ENCODE measurements around the gene KIDINS220.
"Not testable (repeated sequence)": the region's sequence is repeated elsewhere in the genome, so short reads cannot be mapped to it uniquely, and the experiment has no call there.

Gene KIDINS220

DNA sequence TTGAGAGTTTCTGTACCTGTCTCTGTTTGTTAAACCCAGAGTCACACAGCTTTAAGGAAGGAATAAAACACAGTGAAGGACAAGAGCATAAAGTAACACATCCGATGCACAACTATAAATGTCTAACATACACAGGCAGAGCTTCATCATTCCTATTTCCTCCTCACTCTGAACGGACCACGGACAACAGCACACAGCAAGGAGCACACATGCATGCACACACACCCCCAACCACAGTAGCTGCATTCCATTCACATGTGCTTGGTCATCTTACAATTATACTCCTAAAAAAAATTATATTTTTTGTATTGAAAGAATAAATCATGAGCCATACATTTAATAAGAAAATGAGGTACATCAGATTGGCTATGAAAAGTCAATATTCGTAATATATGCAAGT is 97.3 kb downstream of the KIDINS220 start:
- DNase-seq, result no peak

DNA sequence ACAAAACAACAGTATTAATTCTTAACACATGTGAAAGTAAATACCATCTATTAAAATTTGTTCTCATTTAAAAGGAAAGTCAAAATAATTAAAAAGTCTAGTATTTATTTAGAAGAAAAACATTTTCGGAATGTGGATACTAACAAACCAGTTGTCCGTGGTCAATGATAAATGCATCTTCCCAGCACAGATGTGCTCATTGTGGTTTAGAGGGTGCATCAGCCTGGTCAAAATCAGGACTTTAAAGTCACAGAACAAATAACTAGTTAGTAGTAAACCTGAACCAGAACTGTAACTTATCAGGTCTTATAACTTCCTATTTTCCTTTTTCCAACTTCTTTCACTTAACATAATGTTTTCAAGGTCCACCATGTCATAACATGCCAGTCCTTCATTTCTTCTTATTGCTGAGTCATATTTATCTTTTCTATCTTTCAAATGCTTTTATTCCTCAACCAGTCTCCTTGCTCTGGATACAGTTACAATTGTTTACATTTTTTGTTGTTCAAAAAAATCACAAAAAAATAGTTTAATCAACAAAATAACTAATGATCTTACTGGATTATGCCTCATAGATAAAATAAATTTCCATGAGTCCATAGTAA is 99.7 kb downstream of the KIDINS220 start:
- no peak for DNase-seq

DNA sequence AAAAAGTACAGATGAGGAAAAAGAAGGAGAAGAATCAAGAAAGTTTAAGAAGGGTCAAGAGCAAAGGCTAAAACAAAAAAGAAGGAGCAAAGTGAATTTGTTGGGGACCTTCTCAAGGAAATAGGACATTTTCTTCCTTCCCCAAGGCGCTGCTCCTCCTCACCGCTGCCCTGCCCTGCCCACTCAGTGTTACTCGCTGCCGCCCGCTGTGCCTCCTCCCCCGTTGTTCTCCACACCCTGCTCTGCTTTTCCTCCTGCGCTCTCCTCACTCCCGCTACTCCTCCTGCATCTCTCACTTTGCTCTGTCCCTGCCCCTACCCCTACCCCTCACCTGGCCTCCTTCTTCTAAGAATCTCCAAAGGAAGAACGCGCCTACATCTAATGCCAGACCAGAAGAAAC is 104.8 kb downstream of the KIDINS220 start:
- no peak for DNase-seq

DNA sequence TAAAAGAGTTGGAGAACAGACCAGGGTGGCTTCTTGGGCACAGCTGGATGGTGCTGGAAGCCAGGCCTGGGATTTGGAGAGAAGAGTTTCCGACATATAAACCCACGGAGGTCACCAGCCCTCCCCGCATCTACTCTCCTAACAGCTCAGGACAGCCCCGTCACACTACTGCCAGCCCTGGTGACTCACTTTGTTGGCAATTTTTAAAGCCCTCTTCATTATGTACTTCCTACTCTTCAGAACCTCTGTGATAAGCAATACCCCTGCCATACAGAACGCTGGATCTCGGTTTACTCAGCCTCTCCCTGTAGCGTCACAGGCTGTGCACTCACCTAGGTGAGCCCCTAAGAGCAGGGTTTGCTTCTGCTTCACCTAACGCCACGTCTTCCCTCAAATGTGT is 107.5 kb downstream of the KIDINS220 start:
- DNase-seq, result no peak

DNA sequence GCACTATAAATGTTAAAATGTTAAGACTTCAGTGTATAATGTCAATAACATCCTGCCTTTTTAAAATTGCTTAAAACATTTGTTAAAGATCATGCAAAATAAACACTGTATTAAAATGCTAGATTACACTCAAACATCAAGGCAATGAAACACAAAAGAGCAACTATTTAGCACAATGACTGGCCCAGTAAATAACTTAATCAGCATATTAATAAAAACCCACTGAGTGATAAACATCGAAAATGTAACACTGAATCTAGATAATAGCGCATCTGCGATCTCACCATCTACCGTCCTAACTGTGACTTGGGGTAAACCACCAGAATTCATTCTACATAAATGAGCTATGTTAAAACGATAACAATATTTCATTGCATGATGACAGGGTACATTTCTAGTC is 108.3 kb downstream of the KIDINS220 start:
- not testable (repeated sequence) for DNase-seq

DNA sequence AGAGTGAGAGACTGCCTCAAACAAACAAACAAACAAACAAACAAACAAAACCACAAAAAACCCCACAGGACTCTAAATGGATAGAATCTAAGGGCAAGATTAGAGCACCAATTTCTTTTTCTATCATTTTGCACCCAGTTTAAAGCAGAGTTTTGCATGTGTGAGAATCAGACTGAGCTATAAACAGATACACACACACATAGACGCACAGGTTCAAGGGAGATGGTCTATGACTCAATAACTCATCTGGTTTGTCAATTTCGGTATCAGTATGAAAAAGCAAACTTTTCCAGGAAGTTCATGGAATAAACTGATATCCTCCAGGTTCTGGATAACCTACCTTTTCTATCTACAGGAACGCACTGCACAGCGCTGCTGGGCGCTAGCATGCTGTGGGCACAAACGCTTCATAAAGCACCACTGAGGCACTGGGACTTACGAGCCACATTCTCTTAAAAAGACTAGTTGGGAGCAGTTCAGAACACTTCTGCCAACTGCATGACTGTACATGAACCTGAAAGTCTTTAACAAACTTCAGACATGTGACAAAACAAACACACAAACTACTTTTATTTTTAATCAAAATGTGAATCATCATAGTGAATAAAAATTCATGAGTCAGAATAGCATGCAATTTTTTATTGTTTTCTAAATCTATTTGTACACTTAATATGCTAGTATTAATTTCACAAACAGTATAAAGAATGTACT is 109.0 kb downstream of the KIDINS220 start:
- DNase-seq, result no peak

DNA sequence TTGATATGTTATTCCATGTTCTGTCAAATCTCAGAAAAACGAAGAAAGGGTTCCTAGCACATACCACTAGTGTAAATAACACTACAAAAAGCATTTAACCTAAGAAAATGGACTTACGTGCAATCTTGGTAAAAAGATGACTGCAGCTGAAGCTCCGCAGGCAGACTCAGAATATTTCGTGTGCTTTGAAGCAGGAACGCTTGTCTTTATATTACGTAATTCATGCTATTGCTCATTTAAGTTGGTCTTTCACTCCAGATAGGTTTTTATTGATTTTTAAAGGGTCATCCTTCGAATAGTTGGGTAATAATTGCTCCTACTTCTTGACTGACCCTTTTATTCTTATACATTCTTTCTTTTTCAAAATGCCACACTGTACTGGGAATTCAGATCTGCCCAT is 111.6 kb downstream of the KIDINS220 start:
- no peak for DNase-seq

DNA sequence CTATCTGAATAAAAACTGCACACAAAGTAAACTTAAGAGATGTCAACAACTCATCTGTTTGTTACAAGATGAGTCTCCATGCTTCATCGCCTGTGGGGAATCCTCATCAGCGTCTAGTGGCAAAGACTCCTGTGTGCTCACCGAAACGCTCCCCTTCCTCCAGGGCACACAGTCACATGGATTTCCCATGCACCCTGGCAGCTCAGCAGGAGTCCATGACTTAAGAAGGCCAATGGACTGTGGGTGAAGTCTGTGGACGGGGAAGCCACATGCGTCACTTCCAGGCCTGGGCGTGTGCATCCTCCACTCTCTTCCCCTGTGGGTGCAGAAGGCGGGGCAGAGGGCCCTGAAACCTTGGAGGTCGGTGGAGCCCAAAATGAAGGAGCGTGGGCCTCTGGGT is 114.4 kb downstream of the KIDINS220 start:
- no peak for DNase-seq

DNA sequence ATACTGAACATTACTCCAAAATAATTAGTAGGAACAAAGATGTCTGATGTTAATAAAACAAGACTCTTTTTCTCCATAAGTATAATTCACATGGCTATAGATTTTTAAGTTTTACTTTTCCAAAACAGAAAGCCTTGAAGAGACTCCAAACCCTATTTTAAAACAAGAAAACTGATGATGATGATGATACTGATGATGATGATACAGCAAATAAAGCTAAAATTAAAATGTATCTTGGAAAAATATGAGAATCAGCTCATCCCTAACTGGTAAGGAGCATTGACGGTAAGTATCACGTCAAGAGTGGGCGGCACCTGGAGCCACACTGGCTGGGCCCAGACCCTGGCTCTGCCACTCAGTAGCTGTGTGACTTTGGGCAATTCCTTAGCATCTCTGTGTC is 116.0 kb downstream of the KIDINS220 start:
- no peak for DNase-seq

DNA sequence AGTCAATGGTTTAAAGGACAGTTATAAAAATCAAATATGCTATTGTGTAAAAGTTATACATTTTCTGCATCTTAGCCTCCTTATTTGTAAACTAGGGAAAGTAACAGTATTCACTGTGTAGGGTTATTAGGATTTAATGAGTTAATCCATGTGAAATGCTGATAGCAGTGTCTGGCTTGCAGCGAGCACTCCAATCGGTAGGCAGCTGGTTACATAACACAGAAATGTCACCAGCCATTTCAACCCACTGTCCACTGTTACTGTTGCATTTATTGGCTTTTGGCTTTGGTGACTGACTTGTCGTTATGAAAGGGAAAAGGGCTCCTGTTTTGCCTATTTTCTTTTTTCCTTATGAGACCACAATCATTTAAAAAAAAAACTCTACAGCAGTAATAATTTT is 116.7 kb downstream of the KIDINS220 start:
- no peak for DNase-seq

DNA sequence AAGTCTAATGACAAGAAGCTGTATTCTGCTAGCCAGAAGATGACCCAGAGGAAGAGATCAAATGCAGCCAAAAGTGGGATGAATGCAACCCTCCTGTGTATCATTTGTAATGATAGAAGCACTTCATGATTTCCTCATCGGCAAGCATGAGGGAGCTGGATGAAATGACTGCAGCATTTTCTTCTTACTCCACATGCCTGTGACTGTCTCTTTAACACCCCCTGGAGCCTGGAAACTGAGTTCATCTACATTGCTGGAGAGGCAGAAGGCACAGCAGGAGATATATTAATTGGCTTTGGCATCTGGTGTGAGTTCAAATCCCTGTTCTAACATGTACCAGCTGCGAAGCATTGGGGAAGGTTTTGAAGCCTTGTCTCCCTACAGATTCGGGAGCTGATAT is 117.9 kb downstream of the KIDINS220 start:
- DNase-seq, result no peak

DNA sequence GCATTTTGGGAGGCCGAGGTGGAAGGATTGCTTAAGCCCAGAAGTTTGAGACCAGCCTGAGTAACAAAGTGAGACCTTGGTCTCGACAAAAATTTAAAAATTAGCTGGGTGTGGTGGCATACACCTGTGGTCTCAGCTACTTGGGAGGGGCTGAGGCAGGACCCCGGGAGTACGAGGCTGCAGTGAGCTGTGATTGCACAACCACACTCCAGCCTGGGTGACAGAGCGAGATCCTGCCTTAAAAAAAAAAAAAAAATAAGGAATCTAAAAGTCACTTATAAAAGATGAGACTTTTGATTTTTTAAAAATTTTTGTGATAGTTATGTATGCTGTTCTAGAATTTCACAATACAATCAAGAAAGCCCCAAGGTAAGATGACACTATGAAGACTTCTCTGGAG is 122.4 kb downstream of the KIDINS220 start:
- DNase-seq, result no peak

DNA sequence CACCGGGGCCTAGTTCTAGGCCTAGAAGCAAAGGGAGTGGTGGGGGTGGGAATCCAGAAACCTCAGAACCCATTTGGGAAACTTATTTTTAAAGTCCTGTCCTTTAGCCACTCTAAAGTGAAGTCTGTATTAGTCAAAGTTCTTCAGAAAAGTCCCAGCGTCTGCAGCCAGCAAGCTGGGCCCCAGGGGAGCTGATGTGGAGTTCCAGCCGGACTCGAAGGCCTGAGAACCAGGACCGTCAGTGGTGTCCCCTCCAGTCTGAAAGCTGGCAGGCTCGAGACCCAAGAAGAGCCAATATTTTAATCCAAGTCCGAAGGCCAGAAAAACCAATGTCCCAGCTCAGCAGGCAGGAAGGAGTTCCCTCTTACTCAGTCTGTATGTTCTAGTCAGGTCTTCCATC is 123.1 kb downstream of the KIDINS220 start:
- DNase-seq, result no peak

DNA sequence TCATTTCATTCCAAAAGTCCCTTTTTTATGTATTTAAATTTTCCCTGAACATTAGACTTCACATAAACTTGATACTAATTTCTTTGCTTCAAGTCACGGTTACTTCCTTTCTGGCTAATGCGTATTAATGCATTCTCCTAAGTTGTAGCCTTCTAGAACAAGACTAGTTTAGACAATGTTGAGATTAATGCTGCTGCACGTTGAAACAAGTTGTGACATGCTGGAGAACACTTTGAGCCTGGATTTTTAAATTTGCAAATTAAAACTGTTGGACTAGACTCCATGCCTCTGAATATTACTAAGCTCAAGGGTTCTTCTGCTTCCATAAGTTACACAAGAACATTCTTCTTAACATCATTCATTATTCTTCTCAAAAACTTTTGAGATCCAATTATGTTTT is 126.5 kb downstream of the KIDINS220 start:
- no peak for DNase-seq

DNA sequence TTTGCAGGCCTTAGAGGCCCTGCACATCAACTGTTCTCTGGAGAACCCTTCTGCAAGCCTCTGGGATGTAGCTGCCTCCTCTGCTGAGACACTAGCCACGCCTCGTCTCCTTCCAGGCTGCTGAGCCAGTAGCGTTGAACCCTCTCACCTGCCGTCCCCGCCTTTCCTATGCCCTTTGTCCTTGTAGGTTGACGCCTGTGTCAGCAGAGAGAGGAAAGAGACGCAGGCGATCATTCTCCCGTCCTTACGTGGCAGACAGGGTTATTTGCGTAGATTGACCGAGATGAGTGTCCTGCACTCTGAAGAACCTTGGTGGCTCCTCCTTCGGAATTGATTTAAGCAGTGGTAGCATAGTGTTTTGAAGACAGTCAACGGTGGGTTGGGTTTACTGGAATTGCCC is 127.8 kb downstream of the KIDINS220 start:
- DNase-seq, result no peak

DNA sequence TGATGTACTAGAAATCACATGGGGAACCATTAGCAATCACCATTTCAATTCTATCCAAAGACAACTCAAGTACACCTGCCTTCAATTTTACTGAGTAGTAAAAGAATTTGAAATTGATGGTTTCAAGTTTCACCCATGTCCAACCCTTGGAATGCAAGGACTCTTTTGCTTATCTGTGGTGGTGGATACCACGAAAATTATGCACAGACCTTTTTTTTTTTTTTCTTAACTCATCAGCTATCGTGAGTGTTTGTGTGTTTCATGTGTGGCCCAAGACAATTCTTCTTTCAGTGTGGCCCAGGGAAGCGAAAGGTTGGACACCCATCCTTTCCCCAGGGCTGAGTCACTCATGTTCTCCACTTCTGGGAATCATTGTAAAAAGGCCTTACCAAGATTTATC is 132.5 kb downstream of the KIDINS220 start:
- DNase-seq, result no peak

DNA sequence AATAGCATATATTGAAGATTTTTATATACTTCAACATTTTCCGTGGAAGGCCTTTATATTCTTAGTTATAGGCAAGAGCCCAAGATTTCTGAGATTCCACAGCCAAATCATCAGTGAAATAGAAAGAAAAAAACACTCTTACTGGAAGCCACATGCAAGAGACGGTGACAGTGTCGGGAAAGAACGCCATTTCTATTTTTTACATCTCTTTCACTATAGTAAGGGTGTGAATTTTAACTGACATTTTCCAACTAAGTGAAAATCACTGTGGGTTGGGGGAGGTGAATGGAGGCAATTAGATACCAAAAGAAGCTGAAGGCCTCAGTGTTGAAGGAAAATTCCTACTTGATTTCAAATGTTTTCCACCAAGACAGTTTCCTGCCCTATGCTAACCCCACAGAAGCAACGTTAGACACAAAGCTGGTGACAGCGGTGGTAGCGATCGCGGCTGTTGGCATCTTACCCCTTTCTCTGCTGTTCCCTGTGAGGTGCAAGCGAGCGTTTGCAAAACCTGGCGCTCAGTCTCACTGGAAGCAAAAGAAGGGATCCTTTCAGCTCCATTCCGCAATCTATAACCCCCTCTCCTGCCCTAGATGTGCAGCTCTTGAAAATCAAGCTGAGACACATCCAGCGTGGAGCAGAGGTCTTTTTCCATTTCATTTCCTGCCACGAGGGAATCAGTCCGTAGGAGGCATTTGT is 135.6 kb downstream of the KIDINS220 start:
- no peak for DNase-seq

DNA sequence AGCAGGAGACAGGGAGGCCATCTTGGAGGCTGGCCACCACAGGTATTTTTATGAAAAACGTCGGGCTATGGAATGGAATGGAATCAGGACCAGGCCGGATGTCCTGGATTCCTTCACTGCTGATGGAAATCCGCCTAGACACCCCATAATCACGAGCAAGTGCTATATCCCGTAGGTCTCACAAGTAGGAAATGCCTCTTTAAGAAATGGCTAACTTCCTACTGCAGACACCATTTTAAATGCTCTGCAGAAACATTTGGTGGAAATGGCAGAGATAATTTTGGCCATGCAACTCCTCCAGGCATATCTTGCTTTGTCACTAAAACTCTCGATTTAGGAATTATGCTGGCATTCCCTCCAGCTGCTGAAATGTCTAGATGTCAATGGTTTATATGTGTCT is 137.6 kb downstream of the KIDINS220 start:
- no peak for DNase-seq

DNA sequence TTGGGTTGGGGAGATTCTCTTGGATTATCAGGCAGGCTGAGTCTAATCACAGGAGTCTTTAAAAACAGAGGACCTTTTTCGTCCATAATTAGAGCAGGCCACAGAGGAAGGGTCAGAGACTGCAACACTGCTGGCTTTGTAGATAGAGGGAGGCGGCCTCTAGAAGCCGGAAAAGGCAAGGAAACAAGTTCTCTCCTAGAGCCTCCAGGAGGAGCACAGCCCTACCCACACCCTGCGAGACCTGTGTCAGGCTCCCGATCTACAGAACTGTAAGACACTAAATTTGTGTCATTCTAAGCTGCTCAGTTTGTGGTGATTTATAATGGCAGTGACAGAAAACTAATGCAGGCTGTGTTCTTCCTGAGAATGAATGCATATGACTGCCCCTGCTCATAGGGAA is 140.2 kb downstream of the KIDINS220 start:
- DNase-seq, result no peak

DNA sequence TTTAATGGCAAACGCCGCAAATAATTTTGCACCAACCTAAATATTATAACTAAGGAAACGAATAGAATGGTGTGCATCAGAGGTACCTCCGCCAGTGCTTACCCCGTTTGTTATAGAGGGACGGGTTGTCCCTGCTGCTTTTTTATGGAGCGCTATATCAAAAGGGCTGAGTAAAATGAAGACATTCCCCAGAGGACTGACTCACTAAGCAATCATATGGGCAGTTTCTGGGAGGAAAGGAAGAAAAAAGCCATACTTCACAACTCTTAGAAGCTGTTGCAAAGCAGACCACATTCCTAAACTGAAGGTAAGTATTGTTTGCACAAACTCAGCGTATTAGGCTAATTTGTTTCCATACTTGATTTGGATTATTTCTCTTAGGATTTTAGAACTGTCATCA is 142.7 kb downstream of the KIDINS220 start:
- DNase-seq, result no peak

DNA sequence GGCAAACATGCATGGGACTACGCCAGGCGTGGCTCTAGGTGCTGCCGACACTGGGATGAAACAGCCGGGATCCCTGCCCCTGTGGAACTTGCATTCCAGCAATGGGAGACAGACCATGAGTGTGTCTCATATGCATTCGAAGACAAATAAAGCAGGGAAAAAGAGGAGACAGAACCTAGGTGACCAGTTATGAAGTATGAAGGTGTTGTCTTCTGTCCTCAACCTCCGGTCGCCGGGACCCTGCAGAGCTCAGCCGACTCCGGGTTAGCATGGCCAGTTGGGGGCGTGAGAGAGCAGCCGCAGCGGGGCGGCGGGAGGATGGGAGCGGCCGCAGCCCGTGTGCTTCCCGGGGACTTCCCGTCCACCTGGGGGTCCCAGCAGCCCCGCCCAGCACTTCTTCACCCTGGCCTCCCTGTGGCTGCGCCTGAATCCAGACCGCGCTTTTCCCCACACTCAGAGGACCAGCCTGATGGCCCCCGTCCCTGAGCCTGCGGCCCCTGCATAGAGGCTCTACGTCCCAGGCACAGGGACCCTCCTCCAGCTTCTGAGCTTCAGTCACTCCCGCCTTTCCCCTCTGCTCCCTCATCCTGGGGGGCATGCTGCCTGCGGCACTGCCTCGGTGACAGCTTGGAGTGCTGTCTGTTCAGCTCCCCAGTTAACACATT is 144.1 kb downstream of the KIDINS220 start:
- no peak for DNase-seq

DNA sequence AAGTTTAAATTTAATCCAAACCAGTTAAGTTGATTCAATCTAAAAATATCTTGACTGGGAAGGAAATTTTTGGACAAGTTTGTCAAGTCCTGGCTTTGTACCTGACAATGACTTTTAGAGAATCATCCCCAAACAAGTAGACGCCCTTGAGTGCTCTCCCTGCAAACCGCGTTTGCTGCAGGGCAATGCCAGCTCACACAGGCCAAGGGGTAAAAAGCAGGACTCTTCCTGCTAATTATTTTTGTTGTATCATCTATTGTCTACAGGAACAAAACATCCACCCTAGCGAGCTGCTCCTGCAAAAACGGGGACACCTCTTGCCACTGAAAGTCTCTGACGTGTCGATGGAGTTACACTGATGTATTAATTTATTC is 144.6 kb downstream of the KIDINS220 start:
- DNase-seq, result no peak

DNA sequence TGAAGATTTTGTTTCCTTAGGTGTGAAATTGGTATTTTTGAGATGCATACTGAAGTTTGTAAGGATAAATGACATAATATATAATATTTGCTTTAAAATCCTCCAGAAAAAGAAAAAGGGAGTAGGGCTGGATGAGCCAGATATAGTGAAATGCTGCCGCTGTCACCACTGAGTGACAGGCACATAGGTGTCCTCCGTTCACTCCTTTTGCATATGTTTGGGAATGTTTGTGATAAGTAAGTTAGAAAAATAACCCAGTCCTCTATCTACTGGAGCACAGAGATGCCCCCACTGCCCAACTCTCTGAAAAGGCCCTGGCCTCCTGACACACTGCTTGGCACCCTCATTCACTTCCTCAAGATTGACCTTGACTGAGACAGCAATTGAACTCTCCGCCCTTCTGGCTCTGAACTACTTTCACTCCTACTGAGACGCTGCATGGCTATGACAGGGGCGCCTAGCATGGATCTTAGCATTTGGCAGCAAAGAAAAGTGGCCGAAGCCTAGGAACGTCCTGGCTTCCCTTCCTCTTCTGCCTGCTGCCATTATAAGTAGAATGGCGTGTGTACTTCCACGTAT is 145.5 kb downstream of the KIDINS220 start:
- no peak for DNase-seq

Measured in NCI-H2081 treated with DMSO at 0.1 percent for 48 hours (cell line).